Ovary (tissue), 1 donor: ENCODE results near the gene CALR.

Experiments
- EP300 ChIP-seq: sonication (generic); formaldehyde crosslinking; IDR thresholded peaks from one replicate; pipeline ENCODE4 v1.6.1; 2017; ENCODE audit warnings: antibody characterized with exemption
- POLR2A ChIP-seq: fragments of 450-650 bp; IDR thresholded peaks from one replicate; pipeline ENCODE4 v1.6.1; 2017; ENCODE audit warnings: antibody characterized with exemption, mild to moderate bottlenecking, moderate library complexity

- no peak for TF ChIP-seq EP300
- no peak for TF ChIP-seq POLR2A
These were observed 41.9 kb upstream of the CALR start for GRCh38 chr19:12896460-12896859.
